Smooth muscle cell (in vitro differentiated cells): ENCODE data around the gene C6orf47. TPM values are rescaled to one million over a fixed set of nuclear protein-coding genes. Genes with fewer than 3 reads are reported as not detected.

ENCODE experiments used
- DNase-seq: peaks from one replicate; lab custom pipeline; 2025; ENCODE audit not compliant: unreplicated experiment; lab: John Stamatoyannopoulos, UW
- H2AFZ ChIP-seq: fragments of 200-600 bp; sonication (generic); 2 replicates; pipeline ENCODE4 v1.6.0; 2016; ENCODE audit warnings: antibody characterized with exemption, low read depth, mild to moderate bottlenecking
- H3F3A ChIP-seq: fragments of 200-600 bp; sonication (generic); 2 replicates; pipeline ENCODE4 v1.6.0; 2017; ENCODE audit warnings: antibody characterized with exemption, low read depth
- H3K27ac ChIP-seq: fragments of 200-600 bp; sonication (generic); 2 replicates; pipeline ENCODE4 v1.5.1; 2016; ENCODE audit warnings: low read depth, mild to moderate bottlenecking
- H3K27me3 ChIP-seq: fragments of 200-600 bp; sonication (generic); 2 replicates; pipeline ENCODE4 v1.6.1; 2016; ENCODE audit warnings: low read depth, mild to moderate bottlenecking
- H3K36me3 ChIP-seq: fragments of 200-600 bp; sonication (generic); 2 replicates; pipeline ENCODE4 v1.5.1; 2016; ENCODE audit warnings: low read depth
- H3K4me1 ChIP-seq: fragments of 200-600 bp; sonication (generic); 2 replicates; pipeline ENCODE4 v1.5.1; 2016; ENCODE audit warnings: low read depth
- H3K4me2 ChIP-seq: fragments of 200-600 bp; sonication (generic); 2 replicates; pipeline ENCODE4 v1.6.0; 2016; ENCODE audit warnings: mild to moderate bottlenecking
- H3K4me3 ChIP-seq: fragments of 200-600 bp; sonication (generic); 2 replicates; pipeline ENCODE4 v1.5.1; 2016; ENCODE audit warnings: mild to moderate bottlenecking
- H3K79me2 ChIP-seq: fragments of 200-600 bp; sonication (generic); 2 replicates; pipeline ENCODE4 v1.6.0; 2016; ENCODE audit warnings: low read depth, mild to moderate bottlenecking
- H3K9ac ChIP-seq: fragments of 200-600 bp; sonication (generic); 2 replicates; pipeline ENCODE4 v1.6.0; 2016; ENCODE audit warnings: low read depth
- H3K9me3 ChIP-seq: fragments of 200-600 bp; sonication (generic); replicated peaks from 2 replicates; pipeline ENCODE4 v1.5.1; 2016; ENCODE audit warnings: low read depth
- H4K20me1 ChIP-seq: fragments of 200-600 bp; sonication (generic); 2 replicates; pipeline ENCODE4 v1.6.0; 2016; ENCODE audit warnings: low read depth
- WGBS: methylation state at CpG from one replicate; pipeline ENCODE4 v1.1.7; 2016; ENCODE audit warnings: low lambda C conversion rate; 5-methylcytosine and 5-hydroxymethylcytosine counted together
- microRNA-seq: library from miRNA; unstranded; fragments of <30 nt; microRNA quantifications from one replicate; pipeline ENCODE4, GENCODE V29; 2016; ENCODE audit warnings: borderline number of aligned reads
- polyA plus RNA-seq: library from polyadenylated mRNA; unstranded; fragments of >200 nt; fragmentation: Nextera tagmentation; extraction: Ambion mirVana; gene quantifications from 2 replicates; pipeline ENCODE4 v1.2.1, GENCODE V29; 2016
- small RNA-seq: library from RNA; depleted of rRNA; stranded (forward); fragments of <200 nt; gene quantifications from one replicate; pipeline ENCODE3, GENCODE V24; 2014
- total RNA-seq: library from RNA; depleted of rRNA; stranded (reverse); fragments of >200 nt; gene quantifications from 2 replicates; pipeline ENCODE4 v1.2.3, GENCODE V29; 2014
- TF ChIP-seq, protein P1 (sequence below): fragments of 200-600 bp; sonication (generic); IDR thresholded peaks from 2 replicates; pipeline ENCODE4 v1.5.1; 2017; ENCODE audit warnings: borderline replicate concordance, mild to moderate bottlenecking, antibody characterized with exemption; ENCODE audit not compliant: insufficient read depth, poor library complexity, severe bottlenecking

C6orf47 gene
- total and polyA plus RNA-seq, 2 experiments from 2014 or later = 7.1 to 15.5 TPM

DNA sequence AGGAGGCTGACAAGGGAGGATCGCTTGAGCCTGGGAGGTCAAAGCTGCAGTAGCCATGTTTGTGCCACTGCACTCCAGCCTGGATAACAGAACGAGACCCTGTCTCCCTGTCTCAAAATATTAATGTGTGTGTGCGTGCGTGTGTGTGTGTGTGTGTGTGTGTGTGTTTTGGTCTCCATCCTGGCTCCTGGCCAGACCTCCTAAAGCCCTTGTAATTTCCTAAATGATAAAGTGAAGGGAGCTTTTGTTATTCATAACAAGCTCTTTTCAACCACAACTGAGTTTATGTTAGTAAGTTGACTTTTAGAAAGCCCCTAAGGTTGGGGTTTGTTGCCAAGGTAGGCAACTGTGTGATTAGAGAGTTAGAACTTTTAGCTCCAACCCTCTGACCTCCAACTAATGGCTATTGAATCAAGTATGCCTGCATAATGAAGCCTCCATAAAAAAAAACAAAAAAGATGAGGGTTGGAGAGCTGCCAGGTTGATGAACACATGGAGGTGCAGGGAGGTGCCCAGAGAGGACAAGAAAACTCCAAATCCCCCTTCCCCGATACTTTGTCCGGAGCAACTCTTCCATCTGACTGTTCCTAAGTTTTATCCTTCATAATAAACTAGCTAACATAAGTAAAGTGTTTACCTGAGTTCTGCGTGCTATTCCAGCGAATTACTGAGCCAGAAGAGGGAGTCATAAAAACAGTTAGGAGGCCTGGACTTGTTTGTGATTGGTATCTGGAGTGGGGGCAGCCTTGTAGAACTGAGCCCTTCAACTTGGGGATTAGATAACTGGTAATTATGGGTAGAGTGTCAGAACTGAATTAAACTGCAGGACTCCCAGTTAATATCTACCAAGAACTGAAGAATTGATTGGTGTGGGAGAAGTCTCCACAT is 50.8 kb downstream of the C6orf47 start:
- H3K79me2 ChIP-seq = no peaks in the 10 kb centered on the region
- H3K9me3 ChIP-seq = no peaks in the 10 kb centered on the region
- no peak overlapping the region for H2AFZ ChIP-seq
- no peak overlapping the region for H3K4me2 ChIP-seq
- no peaks in the 10 kb centered on the region for H3K36me3 ChIP-seq
- 77% methylated on average over 8 of the region's 8 CpGs for WGBS
- no peaks in the 10 kb centered on the region for H4K20me1 ChIP-seq
- TF ChIP-seq, protein P1, sequence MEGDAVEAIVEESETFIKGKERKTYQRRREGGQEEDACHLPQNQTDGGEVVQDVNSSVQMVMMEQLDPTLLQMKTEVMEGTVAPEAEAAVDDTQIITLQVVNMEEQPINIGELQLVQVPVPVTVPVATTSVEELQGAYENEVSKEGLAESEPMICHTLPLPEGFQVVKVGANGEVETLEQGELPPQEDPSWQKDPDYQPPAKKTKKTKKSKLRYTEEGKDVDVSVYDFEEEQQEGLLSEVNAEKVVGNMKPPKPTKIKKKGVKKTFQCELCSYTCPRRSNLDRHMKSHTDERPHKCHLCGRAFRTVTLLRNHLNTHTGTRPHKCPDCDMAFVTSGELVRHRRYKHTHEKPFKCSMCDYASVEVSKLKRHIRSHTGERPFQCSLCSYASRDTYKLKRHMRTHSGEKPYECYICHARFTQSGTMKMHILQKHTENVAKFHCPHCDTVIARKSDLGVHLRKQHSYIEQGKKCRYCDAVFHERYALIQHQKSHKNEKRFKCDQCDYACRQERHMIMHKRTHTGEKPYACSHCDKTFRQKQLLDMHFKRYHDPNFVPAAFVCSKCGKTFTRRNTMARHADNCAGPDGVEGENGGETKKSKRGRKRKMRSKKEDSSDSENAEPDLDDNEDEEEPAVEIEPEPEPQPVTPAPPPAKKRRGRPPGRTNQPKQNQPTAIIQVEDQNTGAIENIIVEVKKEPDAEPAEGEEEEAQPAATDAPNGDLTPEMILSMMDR = no peak
- H3K9ac ChIP-seq = no peak overlapping the region
- H3K4me3 ChIP-seq = no peak overlapping the region
- no peak overlapping the region for H3K27ac ChIP-seq
- no peaks in the 10 kb centered on the region for H3K4me1 ChIP-seq
- no peak for DNase-seq
- H3K27me3 ChIP-seq = no peaks in the 10 kb centered on the region
- H3F3A ChIP-seq = no peaks in the 10 kb centered on the region

Small RNA genes lying within 50 kb of the gene (microRNA-seq; reads per million reads assigned to microRNA genes)
- gene MIR4646 (4.7 reads per million), gene MIR6832 (2.3 reads per million)

Small RNA genes lying within 50 kb of the gene (small RNA-seq; reads per million reads assigned to genes)
- gene MIR4646 (not detected), gene MIR6832 (not detected), gene RF00019 (not detected), gene SNORA38 (25.0 reads per million, percentile 91 among the genes with 10 or more reads in this experiment), gene UQCRHP1 (not detected)

Other genes with a start within 250 kb of the C6orf47 start
Only the 30 nearest of the 37 such genes appear.
- gene MCCD1, start 131.8 kb downstream of the C6orf47 start, total RNA-seq = not detected in 2 replicates
- not detected in 2 replicates for gene MCCD1, start 131.8 kb downstream of the C6orf47 start, polyA plus RNA-seq
- 137 and 153 TPM in 2 replicates for gene DDX39B, start 118.8 kb downstream of the C6orf47 start, total RNA-seq
- gene DDX39B, start 118.8 kb downstream of the C6orf47 start, polyA plus RNA-seq = 117 and 146 TPM in 2 replicates
- 0.90 and 1.0 TPM in 2 replicates for gene ATP6V1G2, start 114.2 kb downstream of the C6orf47 start, total RNA-seq
- 2.3 and 2.4 TPM in 2 replicates for gene ATP6V1G2, start 114.2 kb downstream of the C6orf47 start, polyA plus RNA-seq
- 8.1 and 28.2 TPM in 2 replicates for gene NFKBIL1, start 113.2 kb downstream of the C6orf47 start, total RNA-seq
- 23.5 and 25.9 TPM in 2 replicates for gene NFKBIL1, start 113.2 kb downstream of the C6orf47 start, polyA plus RNA-seq
- 1.8 TPM in 1 of 2 replicates, not detected in the other for gene LTA, start 88.5 kb downstream of the C6orf47 start, total RNA-seq
- gene LTA, start 88.5 kb downstream of the C6orf47 start, polyA plus RNA-seq = 0.74 TPM in 1 of 2 replicates, not detected in the other
- gene TNF, start 85.2 kb downstream of the C6orf47 start, total RNA-seq = 0.94 and 3.0 TPM in 2 replicates
- 1.5 and 2.4 TPM in 2 replicates for gene TNF, start 85.2 kb downstream of the C6orf47 start, polyA plus RNA-seq
- gene LTB, start 78.4 kb downstream of the C6orf47 start, total RNA-seq = 1.5 TPM in 1 of 2 replicates, not detected in the other
- gene LTB, start 78.4 kb downstream of the C6orf47 start, polyA plus RNA-seq = 0.75 and 6.3 TPM in 2 replicates
- gene LST1, start 74.5 kb downstream of the C6orf47 start, total RNA-seq = not detected in 2 replicates
- gene LST1, start 74.5 kb downstream of the C6orf47 start, polyA plus RNA-seq = 1.4 and 1.7 TPM in 2 replicates
- not detected in 2 replicates for gene NCR3, start 67.8 kb downstream of the C6orf47 start, total RNA-seq
- gene NCR3, start 67.8 kb downstream of the C6orf47 start, polyA plus RNA-seq = 0.22 and 0.48 TPM in 2 replicates
- not detected in 2 replicates for gene AIF1, start 45.5 kb downstream of the C6orf47 start, total RNA-seq
- gene AIF1, start 45.5 kb downstream of the C6orf47 start, polyA plus RNA-seq = not detected in 2 replicates
- 44.7 and 47.6 TPM in 2 replicates for gene PRRC2A, start 40.1 kb downstream of the C6orf47 start, total RNA-seq
- 58.0 and 75.3 TPM in 2 replicates for gene PRRC2A, start 40.1 kb downstream of the C6orf47 start, polyA plus RNA-seq
- 75.9 and 123 TPM in 2 replicates for gene BAG6, start 8.1 kb downstream of the C6orf47 start, total RNA-seq
- gene BAG6, start 8.1 kb downstream of the C6orf47 start, polyA plus RNA-seq = 74.8 and 85.8 TPM in 2 replicates
- 2.3 and 2.7 TPM in 2 replicates for gene APOM, start 4.9 kb downstream of the C6orf47 start, total RNA-seq
- 1.1 and 2.7 TPM in 2 replicates for gene APOM, start 4.9 kb downstream of the C6orf47 start, polyA plus RNA-seq
- 12.5 and 17.2 TPM in 2 replicates for gene GPANK1, start 4.2 kb upstream of the C6orf47 start, total RNA-seq
- 19.6 and 20.1 TPM in 2 replicates for gene GPANK1, start 4.2 kb upstream of the C6orf47 start, polyA plus RNA-seq
- gene CSNK2B, start 5.3 kb upstream of the C6orf47 start, total RNA-seq = 228 and 313 TPM in 2 replicates
- 195 and 226 TPM in 2 replicates for gene CSNK2B, start 5.3 kb upstream of the C6orf47 start, polyA plus RNA-seq
- 1.5 and 7.5 TPM in 2 replicates for gene LY6G5B, start 9.2 kb upstream of the C6orf47 start, total RNA-seq
- gene LY6G5B, start 9.2 kb upstream of the C6orf47 start, polyA plus RNA-seq = 5.6 and 16.2 TPM in 2 replicates
- gene LY6G5C, start 20.3 kb upstream of the C6orf47 start, total RNA-seq = 0.18 and 0.67 TPM in 2 replicates
- gene LY6G5C, start 20.3 kb upstream of the C6orf47 start, polyA plus RNA-seq = 3.8 and 5.2 TPM in 2 replicates
- gene ABHD16A, start 42.5 kb upstream of the C6orf47 start, total RNA-seq = 24.9 and 32.8 TPM in 2 replicates
- 39.9 and 40.5 TPM in 2 replicates for gene ABHD16A, start 42.5 kb upstream of the C6orf47 start, polyA plus RNA-seq
- gene LY6G6F, start 46.1 kb upstream of the C6orf47 start, total RNA-seq = not detected in 2 replicates
- not detected in 2 replicates for gene LY6G6F, start 46.1 kb upstream of the C6orf47 start, polyA plus RNA-seq
- not detected in 2 replicates for gene LY6G6D, start 54.6 kb upstream of the C6orf47 start, total RNA-seq
- gene LY6G6D, start 54.6 kb upstream of the C6orf47 start, polyA plus RNA-seq = not detected in 2 replicates
- gene LY6G6C, start 61.0 kb upstream of the C6orf47 start, total RNA-seq = 3.8 and 5.2 TPM in 2 replicates
- 3.9 and 7.2 TPM in 2 replicates for gene LY6G6C, start 61.0 kb upstream of the C6orf47 start, polyA plus RNA-seq
- 0.09 TPM in 1 of 2 replicates, not detected in the other for gene MPIG6B, start 62.6 kb upstream of the C6orf47 start, total RNA-seq
- gene MPIG6B, start 62.6 kb upstream of the C6orf47 start, polyA plus RNA-seq = 1.1 TPM in 1 of 2 replicates, not detected in the other
- 62.9 and 104 TPM in 2 replicates for gene DDAH2, start 68.5 kb upstream of the C6orf47 start, total RNA-seq
- 122 and 134 TPM in 2 replicates for gene DDAH2, start 68.5 kb upstream of the C6orf47 start, polyA plus RNA-seq
- 373 and 417 TPM in 2 replicates for gene CLIC1, start 75.8 kb upstream of the C6orf47 start, total RNA-seq
- 610 and 628 TPM in 2 replicates for gene CLIC1, start 75.8 kb upstream of the C6orf47 start, polyA plus RNA-seq
- 10.6 and 15.4 TPM in 2 replicates for gene MSH5, start 79.2 kb upstream of the C6orf47 start, total RNA-seq
- gene MSH5, start 79.2 kb upstream of the C6orf47 start, polyA plus RNA-seq = 4.7 and 10.5 TPM in 2 replicates
- not detected in 2 replicates for gene SAPCD1, start 101.9 kb upstream of the C6orf47 start, total RNA-seq
- 1.4 and 1.8 TPM in 2 replicates for gene SAPCD1, start 101.9 kb upstream of the C6orf47 start, polyA plus RNA-seq
- 0.22 and 0.58 TPM in 2 replicates for gene VWA7, start 116.5 kb upstream of the C6orf47 start, total RNA-seq
- gene VWA7, start 116.5 kb upstream of the C6orf47 start, polyA plus RNA-seq = 0.08 and 0.28 TPM in 2 replicates
- 31.9 and 60.8 TPM in 2 replicates for gene VARS1, start 135.0 kb upstream of the C6orf47 start, total RNA-seq
- 76.9 and 80.8 TPM in 2 replicates for gene VARS1, start 135.0 kb upstream of the C6orf47 start, polyA plus RNA-seq
- gene LSM2, start 146.2 kb upstream of the C6orf47 start, total RNA-seq = 62.0 and 91.2 TPM in 2 replicates
- 73.6 and 81.6 TPM in 2 replicates for gene LSM2, start 146.2 kb upstream of the C6orf47 start, polyA plus RNA-seq
- gene HSPA1L, start 154.5 kb upstream of the C6orf47 start, total RNA-seq = 0.63 and 0.94 TPM in 2 replicates
- 0.19 and 1.0 TPM in 2 replicates for gene HSPA1L, start 154.5 kb upstream of the C6orf47 start, polyA plus RNA-seq